ENCODE measurements around the gene PCYOX1L. TPM values are rescaled to one million over a fixed set of nuclear protein-coding genes. Genes with fewer than 3 reads are reported as not detected.
A peak's percentile ranks its signal among the peaks of the same experiment; 100 is the strongest.

PCYOX1L gene
- total and polyA plus RNA-seq, 2 of the 8 experiments (the other 6 are each of a cell fraction or from before 2014, with no cell fraction given): 6.8 to 17.2 TPM

DNA sequence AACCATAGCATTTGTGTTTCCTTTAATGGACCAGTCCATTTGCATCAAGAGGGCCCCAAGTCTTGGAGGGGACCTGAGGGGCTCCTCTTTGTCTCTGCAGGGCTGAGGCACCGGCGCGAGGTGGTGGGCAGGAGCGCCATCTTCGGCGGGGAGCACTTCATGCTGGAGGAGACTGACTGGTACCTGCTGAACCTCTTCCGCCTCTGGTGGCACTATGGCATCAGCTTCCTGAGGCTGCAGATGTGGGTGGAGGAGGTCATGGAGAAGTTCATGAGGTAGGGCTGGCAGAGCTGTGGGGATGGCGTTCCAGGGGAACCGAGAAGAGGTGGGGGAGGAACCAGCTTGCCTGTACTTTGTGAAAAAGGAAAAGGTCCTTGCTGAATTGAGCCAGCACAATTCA, 6.1 kb downstream of the PCYOX1L start:
- Histone ChIP-seq H3K9me3 (ENCODE audit: insufficient read depth in 2 of 2, low read depth in 1 of 2, low read length in 1 of 2) (no peaks in the 10 kb centered on the region), H3K36me3 (ENCODE audit: control insufficient read depth in 2 of 4, insufficient read depth in 4 of 4, low read length in 3 of 4) (no peaks in the 10 kb centered on the region; a peak in 1 of 8 replicates), H3K14ac (ENCODE audit: insufficient read length) (no peak overlapping the region), H3K4ac (replicated peaks; ENCODE audit: insufficient read length, low read depth, low read length) (no peak overlapping the region), H3K23ac (ENCODE audit: insufficient read length) (no peak overlapping the region), H3K9ac (replicated peaks in 1 of 4; ENCODE audit: extremely low read depth in 1 of 4, low read depth in 3 of 4, low read length in 3 of 4) (no peak overlapping the region), H2BK5ac (ENCODE audit: low read depth, low read length) (no peak overlapping the region), H3K27ac (ENCODE audit: low read depth, low read length) (no peak overlapping the region), H3K79me1 (ENCODE audit: low read depth, low read length) (peaks cover 5% of the 10 kb centered on the region), H3K23me2 (ENCODE audit: low read depth, low read length) (no peaks in the 10 kb centered on the region), H3K79me2 (ENCODE audit: control insufficient read depth in 1 of 2, insufficient read depth in 2 of 2, low read length in 2 of 2) (no peaks in the 10 kb centered on the region), H4K20me1 (replicated peaks in 1 of 2; ENCODE audit: control insufficient read depth in 1 of 2, insufficient read depth in 2 of 2, low read length in 2 of 2) (peaks cover 0 to 6% of the 10 kb centered on the region in 2 experiments), H4K91ac (replicated peaks; ENCODE audit: insufficient read length, low read length) (no peak overlapping the region), H2BK120ac (replicated peaks; ENCODE audit: low read depth, low read length) (no peak overlapping the region), H2AFZ (ENCODE audit: low read length) (no peak overlapping the region), H2BK12ac (ENCODE audit: low read depth, low read length) (no peak overlapping the region), H3K56ac (replicated peaks; ENCODE audit: insufficient read length, low read depth, low read length) (no peak overlapping the region), H4K5ac (ENCODE audit: insufficient read length, low read depth, low read length) (no peak overlapping the region), H2BK15ac (ENCODE audit: low read length) (no peak overlapping the region), H4K8ac (ENCODE audit: extremely low read depth, insufficient read depth, low read length) (no peak overlapping the region), H3K18ac (ENCODE audit: extremely low read depth, low read length) (no peak overlapping the region; the same call in 1 of the 2 replicates), H3K4me3 (ENCODE audit: extremely low read depth in 1 of 4, insufficient read depth in 2 of 4, low read depth in 3 of 4, low read length in 4 of 4) (no peak overlapping the region), H3K4me2 (ENCODE audit: insufficient read depth in 1 of 2, low read depth in 2 of 2, low read length in 2 of 2) (no peak overlapping the region), H2BK20ac (ENCODE audit: low read length) (no peak overlapping the region), H3K27me3 (replicated peaks in 1 of 4; ENCODE audit: control insufficient read depth in 3 of 4, extremely low read depth in 1 of 4, insufficient read depth in 3 of 4, low read length in 3 of 4) (no peaks in the 10 kb centered on the region), H2AK5ac (ENCODE audit: low read depth, low read length) (no peak overlapping the region), H3K4me1 (replicated peaks in 1 of 4; ENCODE audit: control insufficient read depth in 3 of 4, insufficient read depth in 4 of 4, low read length in 3 of 4) (peaks cover 0 to 3% (median 1%) of the 10 kb centered on the region in 4 experiments; a peak in 3 of 7 replicates)
- FAIRE-seq (no peak), DNase-seq (ENCODE audit: low read depth in 1 of 2, low spot score in 2 of 2) (no peak)
- ChIA-PET CTCF (ENCODE audit: partially characterized antibody) (interaction anchor here (1.1 to 46.1 kb wide), 7 partner anchors 8 to 99 kb away, joined by 3 to 1310 read pairs (median 4); no protein-coding TSS in a partner anchor), POLR2A (ENCODE audit: partially characterized antibody) (interaction anchor here (1.6 kb wide), 1 partner anchor 13 kb away, joined by 5 read pairs; no protein-coding TSS in a partner anchor)
- WGBS, 2 experiments (ENCODE audit: extremely low coverage in 1 of 2, insufficient coverage in 1 of 2, insufficient read length in 1 of 2, insufficient replicate concordance in 2 of 2, low coverage in 1 of 2, low lambda C conversion rate in 2 of 2, missing lambda C conversion rate in 1 of 2): 90% methylated on average over 9 of the region's 9 CpGs; no CpG with 5 or more reads in 1 of the 2 experiments
- TF ChIP-seq BCL11A (IDR thresholded peaks at IDR 0.05; ENCODE audit: low read depth in 2 of 2, low read length in 2 of 2): no peak
- TF ChIP-seq, protein P1, sequence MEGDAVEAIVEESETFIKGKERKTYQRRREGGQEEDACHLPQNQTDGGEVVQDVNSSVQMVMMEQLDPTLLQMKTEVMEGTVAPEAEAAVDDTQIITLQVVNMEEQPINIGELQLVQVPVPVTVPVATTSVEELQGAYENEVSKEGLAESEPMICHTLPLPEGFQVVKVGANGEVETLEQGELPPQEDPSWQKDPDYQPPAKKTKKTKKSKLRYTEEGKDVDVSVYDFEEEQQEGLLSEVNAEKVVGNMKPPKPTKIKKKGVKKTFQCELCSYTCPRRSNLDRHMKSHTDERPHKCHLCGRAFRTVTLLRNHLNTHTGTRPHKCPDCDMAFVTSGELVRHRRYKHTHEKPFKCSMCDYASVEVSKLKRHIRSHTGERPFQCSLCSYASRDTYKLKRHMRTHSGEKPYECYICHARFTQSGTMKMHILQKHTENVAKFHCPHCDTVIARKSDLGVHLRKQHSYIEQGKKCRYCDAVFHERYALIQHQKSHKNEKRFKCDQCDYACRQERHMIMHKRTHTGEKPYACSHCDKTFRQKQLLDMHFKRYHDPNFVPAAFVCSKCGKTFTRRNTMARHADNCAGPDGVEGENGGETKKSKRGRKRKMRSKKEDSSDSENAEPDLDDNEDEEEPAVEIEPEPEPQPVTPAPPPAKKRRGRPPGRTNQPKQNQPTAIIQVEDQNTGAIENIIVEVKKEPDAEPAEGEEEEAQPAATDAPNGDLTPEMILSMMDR (IDR thresholded peaks at IDR 0.05; ENCODE audit: control extremely low read depth in 1 of 3, insufficient read depth in 1 of 3, low read depth in 1 of 3, low read length in 3 of 3): peak in 2 of 3 experiments; percentile 2 to 6; a peak in 1 of 4 replicates
